Smooth muscle cell (in vitro differentiated cells): ENCODE measurements around the gene SFXN2. TPM values are rescaled to one million over a fixed set of nuclear protein-coding genes. Genes with fewer than 3 reads are reported as not detected.

ENCODE experiments used
- DNase-seq: peaks from one replicate; lab custom pipeline; 2025; ENCODE audit not compliant: unreplicated experiment; lab: John Stamatoyannopoulos, UW
- H2AFZ ChIP-seq: fragments of 200-600 bp; sonication (generic); 2 replicates; pipeline ENCODE4 v1.6.0; 2016; ENCODE audit warnings: antibody characterized with exemption, low read depth, mild to moderate bottlenecking
- H3F3A ChIP-seq: fragments of 200-600 bp; sonication (generic); 2 replicates; pipeline ENCODE4 v1.6.0; 2017; ENCODE audit warnings: antibody characterized with exemption, low read depth
- H3K27ac ChIP-seq: fragments of 200-600 bp; sonication (generic); 2 replicates; pipeline ENCODE4 v1.5.1; 2016; ENCODE audit warnings: low read depth, mild to moderate bottlenecking
- H3K27me3 ChIP-seq: fragments of 200-600 bp; sonication (generic); 2 replicates; pipeline ENCODE4 v1.6.1; 2016; ENCODE audit warnings: low read depth, mild to moderate bottlenecking
- H3K36me3 ChIP-seq: fragments of 200-600 bp; sonication (generic); 2 replicates; pipeline ENCODE4 v1.5.1; 2016; ENCODE audit warnings: low read depth
- H3K4me1 ChIP-seq: fragments of 200-600 bp; sonication (generic); 2 replicates; pipeline ENCODE4 v1.5.1; 2016; ENCODE audit warnings: low read depth
- H3K4me2 ChIP-seq: fragments of 200-600 bp; sonication (generic); 2 replicates; pipeline ENCODE4 v1.6.0; 2016; ENCODE audit warnings: mild to moderate bottlenecking
- H3K4me3 ChIP-seq: fragments of 200-600 bp; sonication (generic); 2 replicates; pipeline ENCODE4 v1.5.1; 2016; ENCODE audit warnings: mild to moderate bottlenecking
- H3K79me2 ChIP-seq: fragments of 200-600 bp; sonication (generic); 2 replicates; pipeline ENCODE4 v1.6.0; 2016; ENCODE audit warnings: low read depth, mild to moderate bottlenecking
- H3K9ac ChIP-seq: fragments of 200-600 bp; sonication (generic); 2 replicates; pipeline ENCODE4 v1.6.0; 2016; ENCODE audit warnings: low read depth
- H3K9me3 ChIP-seq: fragments of 200-600 bp; sonication (generic); replicated peaks from 2 replicates; pipeline ENCODE4 v1.5.1; 2016; ENCODE audit warnings: low read depth
- H4K20me1 ChIP-seq: fragments of 200-600 bp; sonication (generic); 2 replicates; pipeline ENCODE4 v1.6.0; 2016; ENCODE audit warnings: low read depth
- CTCF ChIP-seq: fragments of 200-600 bp; sonication (generic); IDR thresholded peaks from 2 replicates; pipeline ENCODE4 v1.5.1; 2017; ENCODE audit warnings: borderline replicate concordance, mild to moderate bottlenecking, antibody characterized with exemption; ENCODE audit not compliant: insufficient read depth, poor library complexity, severe bottlenecking
- WGBS: methylation state at CpG from one replicate; pipeline ENCODE4 v1.1.7; 2016; ENCODE audit warnings: low lambda C conversion rate; 5-methylcytosine and 5-hydroxymethylcytosine counted together
- polyA plus RNA-seq: library from polyadenylated mRNA; unstranded; fragments of >200 nt; fragmentation: Nextera tagmentation; extraction: Ambion mirVana; gene quantifications from 2 replicates; pipeline ENCODE4 v1.2.1, GENCODE V29; 2016
- total RNA-seq: library from RNA; depleted of rRNA; stranded (reverse); fragments of >200 nt; gene quantifications from 2 replicates; pipeline ENCODE4 v1.2.3, GENCODE V29; 2014

SFXN2 gene
- total and polyA plus RNA-seq, 2 experiments from 2014 or later = 2.0 to 2.9 TPM

- 65% methylated on average over 6 of the region's 6 CpGs for WGBS
- Histone ChIP-seq H3K27me3 (no peaks in the 10 kb centered on the region), H3K4me1 (peaks cover 7% of the 10 kb centered on the region), H3F3A (peaks cover 5% of the 10 kb centered on the region), H3K27ac (no peak overlapping the region), H3K36me3 (no peaks in the 10 kb centered on the region), H3K79me2 (peaks cover 32% of the 10 kb centered on the region), H3K9ac (no peak overlapping the region), H2AFZ (no peak overlapping the region), H3K4me2 (no peak overlapping the region), H4K20me1 (peaks cover 86% of the 10 kb centered on the region), H3K4me3 (no peak overlapping the region), H3K9me3 (no peaks in the 10 kb centered on the region)
- DNase-seq = no peak
- no peak for TF ChIP-seq CTCF
Measured at GRCh38 chr10:102764470-102765161, 50.2 kb downstream of the SFXN2 start.

GRCh38 chr10:102765336-102765735, 50.9 kb downstream of the SFXN2 start:
- no peak for TF ChIP-seq CTCF
- WGBS = 55% methylated on average over 7 of the region's 7 CpGs
- H3K4me1 ChIP-seq = peaks cover 9% of the 10 kb centered on the region
- H3K9me3 ChIP-seq = no peaks in the 10 kb centered on the region
- no peaks in the 10 kb centered on the region for H3K36me3 ChIP-seq
- H3K4me2 ChIP-seq = no peak overlapping the region
- H3F3A ChIP-seq = peaks cover 5% of the 10 kb centered on the region
- DNase-seq = no peak
- peaks cover 81% of the 10 kb centered on the region for H4K20me1 ChIP-seq
- H3K27ac ChIP-seq = no peak overlapping the region
- H3K27me3 ChIP-seq = no peaks in the 10 kb centered on the region
- H3K4me3 ChIP-seq = no peak overlapping the region
- H3K79me2 ChIP-seq = peaks cover 27% of the 10 kb centered on the region
- no peak overlapping the region for H3K9ac ChIP-seq
- no peak overlapping the region for H2AFZ ChIP-seq

- Histone ChIP-seq H3K27me3 (no peaks in the 10 kb centered on the region), H3F3A (peaks cover 7% of the 10 kb centered on the region), H3K36me3 (no peaks in the 10 kb centered on the region), H3K27ac (no peak overlapping the region), H3K4me2 (no peak overlapping the region), H2AFZ (no peak overlapping the region), H3K9me3 (no peaks in the 10 kb centered on the region), H3K9ac (no peak overlapping the region), H3K4me3 (no peak overlapping the region), H3K79me2 (peaks cover 21% of the 10 kb centered on the region), H3K4me1 (peaks cover 13% of the 10 kb centered on the region), H4K20me1 (peaks cover 63% of the 10 kb centered on the region)
- no peak for DNase-seq
- no peak for TF ChIP-seq CTCF
- 94% methylated on average over 9 of the region's 9 CpGs for WGBS
Measured at GRCh38 chr10:102767428-102768160, 53.2 kb downstream of the SFXN2 start.
